Activated CD8-positive, alpha-beta memory T cell treated with anti-CD3 and anti-CD28 coated beads, Interleukin-2, amount 50 U/mL, for 4 hours (primary cell): Measurements from ENCODE around the gene CDK2AP2.

ENCODE experiments used
- DNase-seq: peaks from one replicate; pipeline ENCODE4 v3.0.0-alpha.2; 2020

Gene CDK2AP2

GRCh38 chr11:67503119-67504004, 4.6 kb downstream of the CDK2AP2 start:
- peak; percentile 15 for DNase-seq

GRCh38 chr11:67502328-67502979, 5.5 kb downstream of the CDK2AP2 start:
- peak; percentile 16 for DNase-seq

DNA sequence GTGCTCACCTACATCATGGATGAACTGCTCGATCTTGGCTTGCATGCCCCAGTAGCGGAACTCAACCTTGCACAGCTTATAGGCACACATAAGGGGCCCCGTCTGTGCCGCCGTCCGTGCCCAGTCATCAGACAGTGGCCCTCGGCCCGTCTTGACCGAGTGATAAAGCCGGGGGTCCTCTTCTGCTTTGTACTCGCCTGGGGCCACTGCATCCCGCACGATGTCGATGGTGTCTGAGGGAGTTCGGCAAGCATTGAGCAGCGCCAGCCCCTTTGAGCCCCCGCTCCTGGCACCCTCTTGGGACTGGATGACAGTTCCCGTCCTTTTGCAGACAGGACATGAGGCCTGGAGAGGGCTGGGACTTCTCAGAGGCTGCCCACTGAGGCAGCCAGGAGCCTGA, 6.1 kb downstream of the CDK2AP2 start:
- peak; percentile 12 for DNase-seq

GRCh38 chr11:67500831-67501715, 6.9 kb downstream of the CDK2AP2 start:
- DNase-seq, result peak; percentile 12

DNA sequence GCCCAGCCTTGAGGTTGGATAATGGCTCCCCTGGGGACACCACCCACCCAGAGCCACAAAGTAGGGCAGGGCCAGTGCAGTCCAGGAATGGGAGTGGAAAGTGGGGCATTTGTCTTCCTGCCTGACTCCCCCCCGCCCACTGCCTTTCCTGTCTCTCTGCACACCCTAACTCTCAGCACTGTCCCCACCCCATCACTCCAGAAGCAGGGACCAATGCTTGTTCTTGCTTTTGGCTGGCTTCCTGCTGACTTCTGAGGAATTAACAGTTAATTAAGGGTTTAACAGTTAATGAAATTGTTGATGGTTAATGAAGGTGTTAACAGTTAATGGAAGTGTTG, 7.5 kb downstream of the CDK2AP2 start:
- DNase-seq, result no peak

- no peak for DNase-seq
Measured at GRCh38 chr11:67499808-67500483, 8.0 kb downstream of the CDK2AP2 start.

DNA sequence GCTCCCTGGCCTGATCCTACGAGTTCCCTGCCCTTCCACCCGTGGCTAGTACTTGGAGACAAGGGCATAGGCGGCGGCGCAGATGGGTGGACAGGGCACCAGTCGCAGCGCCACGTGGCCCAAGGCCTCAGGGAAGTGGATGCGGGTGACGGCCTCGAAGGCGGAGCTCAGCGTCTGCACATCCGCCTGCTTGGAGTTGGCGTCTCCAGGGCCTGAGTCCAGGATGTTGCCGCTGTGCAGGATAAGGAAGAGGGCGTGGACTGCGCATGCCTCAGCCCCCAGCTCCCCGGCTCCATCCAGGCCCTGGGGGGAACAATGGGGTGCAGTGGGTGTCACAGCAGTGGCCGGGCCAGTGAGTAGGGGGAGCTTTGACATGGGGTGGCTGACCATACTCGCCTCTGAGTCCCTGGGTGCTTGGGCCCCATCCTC, 9.4 kb downstream of the CDK2AP2 start:
- DNase-seq, result no peak

DNA sequence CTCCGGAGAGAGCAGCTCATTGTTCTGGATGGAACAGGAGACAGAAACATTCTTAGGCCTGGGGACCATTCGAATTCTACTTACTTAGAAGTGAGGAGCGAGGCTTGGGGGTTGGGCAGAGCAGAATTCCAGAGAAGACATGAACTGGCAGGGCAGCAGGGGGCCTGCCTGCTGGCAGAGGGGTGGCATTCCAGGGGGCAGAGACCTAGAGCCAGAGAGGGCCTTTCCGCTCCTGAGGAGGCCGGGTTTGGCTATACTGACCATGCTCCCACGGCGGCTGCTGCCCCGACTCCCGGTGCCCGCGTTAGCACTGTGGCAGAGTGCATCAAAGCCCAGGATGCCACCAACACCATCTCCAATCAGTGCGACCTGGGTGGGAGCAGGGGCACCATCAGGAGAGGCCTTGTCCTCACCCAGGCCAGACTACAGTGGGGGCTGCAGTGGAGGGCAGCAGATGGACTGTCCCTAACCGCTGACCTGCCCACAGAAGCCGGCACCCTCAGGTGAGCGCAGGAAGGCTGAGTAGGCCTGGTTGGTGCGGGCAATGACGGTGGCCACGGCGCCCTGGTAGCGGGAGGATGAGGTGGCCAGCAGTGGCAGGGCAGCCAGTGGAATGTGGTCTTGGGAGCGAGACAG, 10.2 kb downstream of the CDK2AP2 start:
- no peak for DNase-seq

DNA sequence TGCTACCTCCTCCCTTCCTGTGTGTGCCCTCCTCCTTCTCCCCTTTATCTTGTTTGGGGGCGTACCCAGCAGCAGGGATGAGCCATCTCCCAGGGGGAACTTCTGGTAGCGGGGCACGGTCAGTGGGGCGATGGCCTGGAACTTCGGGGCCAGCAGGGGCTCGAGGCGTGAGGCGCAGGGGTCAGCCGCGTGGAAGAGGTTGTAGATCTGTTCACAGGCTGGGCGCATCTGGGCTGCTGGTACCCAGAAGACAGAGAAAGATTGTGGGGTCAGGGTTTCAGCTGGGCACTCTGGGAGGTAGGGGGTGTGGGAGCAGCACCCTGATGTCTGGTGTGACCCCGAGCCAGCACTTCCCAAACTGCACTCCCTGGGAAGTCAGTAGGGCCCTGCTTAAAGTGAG, 11.8 kb downstream of the CDK2AP2 start:
- no peak for DNase-seq

GRCh38 chr11:67495234-67496005, 12.5 kb downstream of the CDK2AP2 start:
- DNase-seq, result no peak

DNA sequence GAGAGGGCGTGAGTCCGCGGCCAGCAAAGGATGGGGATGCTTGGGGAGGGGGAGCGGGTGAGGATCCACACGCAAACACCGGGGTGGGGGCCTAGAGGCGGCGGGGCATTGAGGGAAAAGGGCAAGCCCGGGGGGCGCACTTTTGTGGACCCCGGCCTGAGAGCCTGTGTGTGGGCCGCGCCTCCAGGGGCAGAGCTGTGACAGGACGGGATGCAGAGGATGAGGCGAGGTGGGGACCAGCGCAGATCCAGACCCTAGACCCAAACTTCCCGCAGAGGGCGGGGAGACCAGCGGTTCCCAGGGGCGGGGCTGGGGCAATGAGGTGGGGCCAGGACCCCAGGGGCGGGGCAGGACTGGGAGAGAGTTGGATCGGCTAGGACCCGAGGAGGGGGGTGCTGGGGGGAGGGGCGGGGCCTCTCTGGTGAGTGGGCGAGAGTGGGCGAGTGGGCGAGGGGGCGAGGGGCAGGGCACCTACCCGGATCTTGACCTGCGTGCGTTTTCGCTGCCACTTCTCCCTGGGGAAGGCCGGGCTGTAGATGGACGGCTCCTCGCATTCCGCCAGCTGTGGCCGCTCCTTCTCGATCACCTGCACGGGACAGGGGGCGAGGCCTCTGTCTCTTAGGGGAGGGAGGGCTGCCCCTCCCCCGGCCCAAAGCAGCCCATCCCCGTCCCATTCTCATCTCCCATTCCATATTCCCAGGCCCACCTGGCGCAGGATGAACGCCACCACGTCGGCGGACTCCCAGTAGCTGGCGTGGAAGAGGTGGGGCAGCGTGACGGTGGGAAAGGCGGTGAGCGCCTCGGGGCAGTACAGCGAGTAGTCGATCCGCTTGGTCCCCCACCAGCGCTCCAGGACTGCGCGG, 13.4 kb downstream of the CDK2AP2 start:
- no peak for DNase-seq

DNA sequence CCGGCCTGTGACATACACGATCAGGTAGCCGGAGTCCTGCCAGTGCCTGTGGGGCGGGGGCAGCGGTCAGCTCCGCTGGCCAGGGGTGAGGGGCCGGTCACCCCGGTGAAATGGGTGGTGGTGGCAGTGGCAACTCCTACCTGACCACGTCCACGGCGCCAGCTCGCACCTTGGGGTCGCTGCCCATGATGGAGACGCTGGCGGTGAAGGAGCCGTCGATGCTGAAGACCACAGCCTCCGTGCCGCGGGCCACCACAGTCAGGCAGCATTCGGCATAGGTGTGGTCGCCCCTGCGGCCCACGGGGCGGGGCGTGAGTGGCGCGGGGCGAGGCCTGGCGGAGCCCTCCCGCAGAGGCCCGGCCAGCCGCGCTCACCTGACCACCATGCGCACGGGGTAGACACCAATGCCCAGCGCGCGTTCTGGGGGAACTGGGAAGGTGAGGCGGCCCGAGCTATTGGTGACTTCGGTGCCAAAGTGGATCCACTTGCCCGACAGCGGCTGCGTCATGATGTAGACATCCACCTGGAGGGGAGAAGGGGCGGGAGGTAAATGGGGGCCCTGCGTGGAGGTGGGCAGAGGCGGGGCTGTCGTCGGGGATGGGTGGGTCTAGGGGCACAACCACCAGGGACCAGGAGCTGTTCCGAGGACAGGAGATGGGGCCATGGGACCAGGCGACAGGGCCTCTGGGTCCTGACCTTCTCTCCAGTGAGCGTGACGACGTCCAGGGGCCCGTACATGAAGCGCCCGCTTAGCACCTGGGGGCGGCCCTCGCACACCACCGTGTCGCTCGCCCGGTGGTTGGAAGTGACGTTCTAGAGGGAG, 14.2 kb downstream of the CDK2AP2 start:
- DNase-seq, result no peak

GRCh38 chr11:67492801-67493547, 15.0 kb downstream of the CDK2AP2 start:
- DNase-seq, result no peak

- DNase-seq, result no peak
Measured at GRCh38 chr11:67492069-67492727, 15.8 kb downstream of the CDK2AP2 start.

GRCh38 chr11:67491276-67492068, 16.5 kb downstream of the CDK2AP2 start:
- peak; percentile 13 for DNase-seq

- DNase-seq, result no peak
Measured at GRCh38 chr11:67490727-67491065, 17.3 kb downstream of the CDK2AP2 start.
